HG03159 (cell line): ENCODE data around the gene PKN1.
"Not testable (repeated sequence)": the region's sequence is repeated elsewhere in the genome, so short reads cannot be mapped to it uniquely, and the experiment has no call there.

ENCODE experiments used
- ATAC-seq: cut with Tn5 transposase; IDR thresholded peaks from one replicate; pipeline ENCODE4 v1.9.1; 2021; ENCODE audit warnings: mild to moderate bottlenecking, moderate library complexity; ENCODE audit not compliant: unreplicated experiment

The PKN1 gene

GRCh38 chr19:14460935-14461334 lies 27.8 kb downstream of the PKN1 start:
- no peak for ATAC-seq

- not testable (repeated sequence) for ATAC-seq
Observed at GRCh38 chr19:14462401-14462800, 29.3 kb downstream of the PKN1 start.

GRCh38 chr19:14463747-14464146 lies 30.6 kb downstream of the PKN1 start:
- no peak for ATAC-seq

- no peak for ATAC-seq
Observed at GRCh38 chr19:14467391-14467790, 34.3 kb downstream of the PKN1 start.

- ATAC-seq, result no peak
Observed at GRCh38 chr19:14467816-14468215, 34.7 kb downstream of the PKN1 start.

- ATAC-seq, result no peak
Observed at GRCh38 chr19:14470031-14470876, 37.1 kb downstream of the PKN1 start.

GRCh38 chr19:14471436-14472187 lies 38.5 kb downstream of the PKN1 start:
- ATAC-seq, result no peak

GRCh38 chr19:14472202-14472938 lies 39.3 kb downstream of the PKN1 start:
- ATAC-seq, result no peak

GRCh38 chr19:14473073-14473977 lies 40.2 kb downstream of the PKN1 start:
- no peak for ATAC-seq

GRCh38 chr19:14473978-14474578 lies 41.0 kb downstream of the PKN1 start:
- no peak for ATAC-seq

- ATAC-seq, result no peak
Observed at GRCh38 chr19:14474827-14475226, 41.7 kb downstream of the PKN1 start.

- ATAC-seq, result no peak
Observed at GRCh38 chr19:14475251-14476073, 42.4 kb downstream of the PKN1 start, which contains the start of gene PTGER1. PTGER1 (minus strand) TSS chr19:14475354; CDS start chr19:14474320, 1,034 bp downstream.

GRCh38 chr19:14476327-14476672 lies 43.2 kb downstream of the PKN1 start:
- ATAC-seq, result no peak

- no peak for ATAC-seq
Observed at GRCh38 chr19:14476673-14477401, 43.7 kb downstream of the PKN1 start.

- ATAC-seq, result no peak
Observed at GRCh38 chr19:14477418-14478112, 44.5 kb downstream of the PKN1 start.

GRCh38 chr19:14478113-14478545 lies 45.0 kb downstream of the PKN1 start:
- no peak for ATAC-seq

GRCh38 chr19:14479309-14479974 lies 46.3 kb downstream of the PKN1 start:
- no peak for ATAC-seq
